ENCODE results near the gene SOHLH1.

GRCh38 chr9:135715056-135715595, 15.8 kb upstream of the SOHLH1 start:
- TF ChIP-seq CTCF (IDR thresholded peaks at IDR 0.05; ENCODE audit: insufficient read depth, low read length), result no peak
- no peak for TF ChIP-seq POLR2AphosphoS5 (IDR thresholded peaks at IDR 0.05; ENCODE audit: low read depth)
- TF ChIP-seq GABPA (IDR thresholded peaks at IDR 0.05; ENCODE audit: low read depth), result no peak
- no peak for TF ChIP-seq REST (IDR thresholded peaks at IDR 0.05; ENCODE audit: insufficient replicate concordance, low read depth)
- no peak for TF ChIP-seq SPI1 (IDR thresholded peaks at IDR 0.05; ENCODE audit: borderline replicate concordance, low read depth)
